ENCODE measurements around the gene SH3RF3.

SH3RF3 gene

GRCh38 chr2:109427661-109428091, 298.7 kb downstream of the SH3RF3 start:
- H3K9ac ChIP-seq: no peak overlapping the region
- no peak overlapping the region for H3K27ac ChIP-seq
- no peak for TF ChIP-seq Cebpa-rat (IDR thresholded peaks at IDR 0.05)
- H4K20me1 ChIP-seq: no peaks in the 10 kb centered on the region
- H3K36me3 ChIP-seq: peaks cover 43% of the 10 kb centered on the region
- peaks cover 26% of the 10 kb centered on the region for H3K4me1 ChIP-seq
- no peak overlapping the region for H3K4me2 ChIP-seq
- no peak overlapping the region for H3K4me3 ChIP-seq
- H3K27me3 ChIP-seq: no peaks in the 10 kb centered on the region
- peaks cover 9% of the 10 kb centered on the region for H3K9me3 ChIP-seq

- peaks cover 20% of the 10 kb centered on the region for H3K4me1 ChIP-seq
- peaks cover 9% of the 10 kb centered on the region for H3K9me3 ChIP-seq
- no peak overlapping the region for H3K4me2 ChIP-seq
- no peak overlapping the region for H3K27ac ChIP-seq
- H4K20me1 ChIP-seq: no peaks in the 10 kb centered on the region
- no peaks in the 10 kb centered on the region for H3K27me3 ChIP-seq
- no peak for TF ChIP-seq Cebpa-rat (IDR thresholded peaks at IDR 0.05)
- peaks cover 41% of the 10 kb centered on the region for H3K36me3 ChIP-seq
- no peak overlapping the region for H3K9ac ChIP-seq
- no peak overlapping the region for H3K4me3 ChIP-seq
Observed at GRCh38 chr2:109428281-109428680, 299.3 kb downstream of the SH3RF3 start.

GRCh38 chr2:109428841-109429566, 300.0 kb downstream of the SH3RF3 start:
- H3K9ac ChIP-seq: no peak overlapping the region
- H3K27me3 ChIP-seq: no peaks in the 10 kb centered on the region
- no peak overlapping the region for H3K4me2 ChIP-seq
- H3K4me1 ChIP-seq: peaks cover 13% of the 10 kb centered on the region
- no peak overlapping the region for H3K4me3 ChIP-seq
- no peak overlapping the region for H3K27ac ChIP-seq
- H3K9me3 ChIP-seq: peaks cover 9% of the 10 kb centered on the region
- H4K20me1 ChIP-seq: no peaks in the 10 kb centered on the region
- peaks cover 41% of the 10 kb centered on the region for H3K36me3 ChIP-seq
- TF ChIP-seq Cebpa-rat (IDR thresholded peaks at IDR 0.05): no peak

GRCh38 chr2:109429567-109430328, 300.7 kb downstream of the SH3RF3 start:
- Histone ChIP-seq H3K27me3 (no peaks in the 10 kb centered on the region), H3K9ac (no peak overlapping the region), H3K4me2 (no peak overlapping the region), H3K36me3 (peaks cover 41% of the 10 kb centered on the region; the same call in 1 of the 2 replicates), H3K27ac (no peak overlapping the region), H3K9me3 (peaks cover 9% of the 10 kb centered on the region), H4K20me1 (no peaks in the 10 kb centered on the region), H3K4me1 (peaks cover 10% of the 10 kb centered on the region; the same call in 1 of the 2 replicates), H3K4me3 (no peak overlapping the region)
- TF ChIP-seq Cebpa-rat (IDR thresholded peaks at IDR 0.05): no peak

- Histone ChIP-seq H3K4me1 (peaks cover 10% of the 10 kb centered on the region; the same call in 1 of the 2 replicates), H3K9ac (no peak overlapping the region), H3K27me3 (no peaks in the 10 kb centered on the region), H4K20me1 (no peaks in the 10 kb centered on the region), H3K36me3 (peaks cover 37% of the 10 kb centered on the region; the same call in 1 of the 2 replicates), H3K9me3 (peaks cover 5% of the 10 kb centered on the region; the same call in 1 of the 2 replicates), H3K27ac (no peak overlapping the region), H3K4me2 (no peak overlapping the region), H3K4me3 (no peak overlapping the region)
- no peak for TF ChIP-seq Cebpa-rat (IDR thresholded peaks at IDR 0.05)
Observed at GRCh38 chr2:109430329-109430636, 301.3 kb downstream of the SH3RF3 start.

- TF ChIP-seq Cebpa-rat (IDR thresholded peaks at IDR 0.05): no peak
Observed at GRCh38 chr2:109432421-109432820, 303.4 kb downstream of the SH3RF3 start.

GRCh38 chr2:109433486-109433885, 304.5 kb downstream of the SH3RF3 start:
- Histone ChIP-seq H3K36me3 (peaks cover 45% of the 10 kb centered on the region), H3K27ac (no peak overlapping the region), H3K9ac (no peak overlapping the region), H3K9me3 (no peaks in the 10 kb centered on the region), H3K27me3 (no peaks in the 10 kb centered on the region), H3K4me3 (no peak overlapping the region), H3K4me1 (peaks cover 10% of the 10 kb centered on the region; the same call in 1 of the 2 replicates), H4K20me1 (no peaks in the 10 kb centered on the region), H3K4me2 (no peak overlapping the region)
- no peak for TF ChIP-seq Cebpa-rat (IDR thresholded peaks at IDR 0.05)

More at GRCh38 chr2:109432421-109432820, 303.4 kb downstream of the SH3RF3 start:
- Histone ChIP-seq H3K36me3 (peaks cover 39% of the 10 kb centered on the region), H3K9ac (no peak overlapping the region), H3K4me3 (no peak overlapping the region), H3K4me2 (no peak overlapping the region), H3K27me3 (no peaks in the 10 kb centered on the region), H3K27ac (no peak overlapping the region), H4K20me1 (no peaks in the 10 kb centered on the region), H3K4me1 (peaks cover 10% of the 10 kb centered on the region; the same call in 1 of the 2 replicates), H3K9me3 (no peaks in the 10 kb centered on the region)

- Histone ChIP-seq H3K36me3 (peaks cover 49% of the 10 kb centered on the region), H3K27ac (no peak overlapping the region), H3K4me2 (no peak overlapping the region), H3K4me3 (no peak overlapping the region), H4K20me1 (no peaks in the 10 kb centered on the region), H3K4me1 (peaks cover 10% of the 10 kb centered on the region; the same call in 1 of the 2 replicates), H3K27me3 (no peaks in the 10 kb centered on the region), H3K9me3 (peaks cover 3% of the 10 kb centered on the region; the same call in 1 of the 2 replicates), H3K9ac (no peak overlapping the region)
- TF ChIP-seq Cebpa-rat (IDR thresholded peaks at IDR 0.05): no peak
Observed at GRCh38 chr2:109433926-109434325, 304.9 kb downstream of the SH3RF3 start.

- Histone ChIP-seq H3K4me3 (no peak overlapping the region), H3K4me1 (peaks cover 10% of the 10 kb centered on the region; the same call in 1 of the 2 replicates), H3K9me3 (peaks cover 6% of the 10 kb centered on the region; the same call in 1 of the 2 replicates), H4K20me1 (no peaks in the 10 kb centered on the region), H3K4me2 (no peak overlapping the region), H3K27ac (no peak overlapping the region), H3K27me3 (no peaks in the 10 kb centered on the region), H3K36me3 (peaks cover 53% of the 10 kb centered on the region), H3K9ac (no peak overlapping the region)
- TF ChIP-seq Cebpa-rat (IDR thresholded peaks at IDR 0.05): no peak
Observed at GRCh38 chr2:109434351-109434750, 305.3 kb downstream of the SH3RF3 start.

Measured in BLaER1 (cell line).